ENCODE measurements around the gene ATP5MC3. TPM values are rescaled to one million over a fixed set of nuclear protein-coding genes. Genes with fewer than 3 reads are reported as not detected.
A peak's percentile ranks its signal among the peaks of the same experiment; 100 is the strongest.

Gene ATP5MC3
- polyA plus RNA-seq, 1 donor: 329 TPM

DNA sequence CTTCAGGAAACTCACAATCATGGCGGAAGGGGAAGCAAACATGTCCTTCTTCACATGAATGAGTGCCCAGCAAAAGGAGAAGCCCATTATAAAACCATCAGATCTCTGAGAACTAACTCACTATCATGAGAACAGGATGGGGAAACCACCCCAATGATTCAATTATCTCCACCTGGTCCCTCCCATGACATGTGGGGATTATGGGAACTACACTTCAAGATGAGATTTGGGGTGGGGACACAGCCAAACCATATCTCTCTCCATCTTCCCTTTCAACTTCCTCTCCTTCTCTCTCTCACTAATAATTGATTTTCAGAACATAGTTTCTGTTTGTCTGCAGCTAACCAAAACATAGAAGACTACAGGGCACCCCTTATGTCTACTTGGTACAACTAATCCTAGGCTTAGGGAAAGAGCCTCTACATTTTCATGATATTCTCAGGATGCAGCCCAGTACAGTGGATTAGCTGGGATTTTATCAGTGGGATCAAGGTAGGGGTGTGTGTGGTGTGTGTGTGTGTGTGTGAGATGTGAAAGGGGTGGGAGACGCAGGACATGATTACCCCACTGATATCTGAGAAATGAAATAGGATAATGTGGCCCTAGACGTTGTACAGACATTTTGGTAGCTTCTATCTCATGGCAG is 10.7 kb downstream of the ATP5MC3 start:
- no peak for DNase-seq

DNA sequence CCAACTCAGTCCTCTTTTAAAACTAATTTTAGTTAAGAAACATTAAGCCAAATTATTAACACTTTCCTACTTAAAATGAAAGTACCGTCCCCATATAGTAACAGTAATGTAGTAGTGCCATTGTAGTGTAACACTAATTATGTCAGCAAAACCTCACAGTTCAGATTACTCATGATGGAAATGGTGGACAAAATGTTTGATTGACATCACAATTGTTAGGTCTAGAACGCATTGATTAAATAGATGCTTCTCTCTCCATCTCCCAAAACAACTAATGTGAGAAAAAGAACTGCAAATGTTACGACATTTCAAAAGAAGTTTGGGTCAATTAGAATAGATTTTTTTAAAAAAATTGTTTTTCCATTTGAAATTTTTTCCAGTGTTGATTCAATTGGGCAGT is 12.3 kb downstream of the ATP5MC3 start:
- DNase-seq: no peak

GRCh38 chr2:175168564-175168945 is 13.0 kb downstream of the ATP5MC3 start:
- no peak for DNase-seq

GRCh38 chr2:175167792-175168563 is 13.5 kb downstream of the ATP5MC3 start, which contains the start of gene ATF2:
Gene ATF2 (minus strand): TSS chr2:175168203. CDS start chr2:175136443, 31,760 bp downstream.
- DNase-seq: peak; percentile 99

- peak; percentile 51 for DNase-seq
These were observed 14.3 kb downstream of the ATP5MC3 start for GRCh38 chr2:175167076-175167791.

DNA sequence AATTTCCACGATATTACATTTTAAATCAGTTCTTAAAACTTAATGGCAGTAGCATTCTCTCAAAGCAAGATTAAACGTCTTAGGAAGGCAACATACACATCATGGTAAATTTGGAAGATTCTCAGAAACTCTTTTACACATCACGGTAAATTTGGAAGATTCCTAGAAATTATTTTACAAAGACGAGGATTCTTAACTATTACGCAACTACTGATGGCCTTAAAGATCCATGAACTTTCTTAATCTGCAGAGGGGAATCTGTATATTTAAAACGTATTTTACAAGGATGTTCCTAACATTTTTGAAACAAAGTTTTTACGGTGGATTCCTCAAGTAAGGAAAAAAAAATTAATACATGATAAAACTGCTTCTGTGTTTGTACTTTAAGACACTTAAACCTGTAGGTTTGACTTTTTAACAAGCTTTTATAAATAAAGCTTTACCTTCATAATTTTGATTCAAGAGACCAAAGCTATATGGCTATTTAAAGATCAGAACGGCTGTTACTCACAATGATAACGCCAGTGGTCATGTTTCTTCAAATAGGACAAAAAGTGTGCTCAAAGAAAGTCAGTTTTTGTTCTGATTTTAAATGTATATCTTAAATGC is 15.2 kb downstream of the ATP5MC3 start:
- no peak for DNase-seq

- no peak for DNase-seq
These were observed 17.3 kb downstream of the ATP5MC3 start for GRCh38 chr2:175164235-175164634.

GRCh38 chr2:175158894-175159293 is 22.6 kb downstream of the ATP5MC3 start:
- no peak for DNase-seq

DNA sequence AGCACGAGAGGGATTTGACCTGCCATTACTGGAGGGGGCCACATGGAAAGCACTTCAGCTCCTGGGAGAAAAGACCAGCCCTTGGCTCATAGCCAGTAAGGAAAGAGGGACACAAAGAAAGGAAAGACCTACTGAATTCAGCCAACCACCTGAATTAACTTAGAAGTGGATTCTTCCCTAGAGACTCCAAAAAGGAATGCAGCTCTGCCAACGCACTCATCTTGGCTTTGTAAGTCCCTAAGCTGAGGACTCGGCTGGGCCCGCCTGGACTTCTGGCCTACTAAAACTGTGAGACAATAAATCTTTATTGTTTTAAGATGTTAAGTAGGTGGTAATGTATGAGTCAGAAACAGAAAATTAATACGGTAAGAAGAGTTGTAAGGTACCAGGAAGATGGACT is 25.0 kb downstream of the ATP5MC3 start:
- DNase-seq: no peak

GRCh38 chr2:175154661-175155082 is 26.8 kb downstream of the ATP5MC3 start:
- DNase-seq: no peak

DNA sequence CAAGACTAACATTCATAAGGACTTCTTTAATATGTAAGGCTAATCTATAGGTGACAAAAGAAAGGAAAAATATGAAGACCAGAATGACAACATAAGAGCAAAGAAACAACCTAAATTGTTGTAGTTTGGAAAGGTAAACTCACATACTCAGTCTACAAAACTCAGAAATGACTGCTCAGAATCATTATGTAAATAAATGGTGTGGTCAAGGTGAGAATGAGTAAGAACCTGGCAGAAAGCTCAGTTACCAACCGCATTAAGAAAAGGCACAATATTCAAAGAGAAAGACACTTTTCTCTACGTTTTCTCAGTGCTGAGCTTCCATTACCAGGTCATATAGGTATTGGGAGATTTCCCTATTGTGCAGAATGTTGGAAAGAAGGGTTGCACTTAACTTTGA is 29.3 kb downstream of the ATP5MC3 start:
- DNase-seq: no peak

DNA sequence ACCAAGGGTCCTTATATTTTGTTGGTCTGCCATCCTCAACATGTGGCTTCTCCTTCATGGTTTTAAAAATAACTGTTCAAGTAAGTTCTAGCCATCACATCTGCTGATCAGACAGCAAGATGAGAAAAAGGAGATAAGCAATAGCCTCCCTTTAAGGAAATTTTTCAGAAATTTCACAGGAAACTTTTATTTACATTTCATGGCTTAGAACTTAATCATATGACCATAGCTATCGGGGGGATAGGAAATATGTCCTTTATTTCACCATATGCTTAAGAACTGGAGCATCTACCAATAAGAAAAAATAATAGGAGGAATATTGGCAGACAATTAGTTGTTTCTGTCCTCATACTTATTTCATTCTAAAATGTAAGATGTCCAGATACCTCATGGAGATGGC is 29.7 kb downstream of the ATP5MC3 start:
- DNase-seq: no peak

DNA sequence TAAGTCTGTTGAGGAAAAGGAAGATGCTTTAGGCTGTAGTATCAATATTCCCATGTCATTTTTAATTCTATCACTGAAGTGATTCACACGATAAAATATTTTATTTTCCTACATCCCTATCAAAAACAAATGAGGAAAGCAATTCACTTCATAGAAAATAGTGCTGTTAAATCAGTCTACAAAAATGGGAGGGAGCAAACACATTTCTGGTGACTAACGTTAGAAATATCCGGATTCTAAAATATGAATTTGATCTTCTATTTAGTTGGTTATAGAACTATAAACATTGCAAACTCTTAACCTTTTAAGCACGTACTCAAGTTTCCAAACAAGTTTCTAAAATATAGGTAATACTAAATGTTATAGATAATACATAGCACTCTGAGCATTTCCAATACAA is 34.3 kb downstream of the ATP5MC3 start:
- DNase-seq: no peak

- DNase-seq: no peak
These were observed 37.8 kb downstream of the ATP5MC3 start for GRCh38 chr2:175143678-175144077.

DNA sequence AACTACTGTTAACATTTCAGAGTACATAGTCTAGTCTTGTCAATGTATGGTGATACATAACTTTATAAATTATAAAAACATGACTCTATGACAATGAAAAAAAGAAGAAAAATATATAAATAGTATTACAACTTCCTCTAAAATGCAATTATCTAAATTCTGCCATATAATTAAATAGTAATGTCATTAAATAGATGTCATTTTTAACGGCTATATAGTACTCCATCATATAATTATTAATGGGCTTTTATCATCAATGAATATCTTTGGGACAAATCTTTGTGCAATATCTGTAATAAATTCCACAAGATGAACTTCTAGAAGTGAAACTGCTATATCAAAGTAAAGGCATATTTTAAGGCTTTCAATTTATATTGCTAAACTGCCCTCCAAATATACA is 38.3 kb downstream of the ATP5MC3 start:
- DNase-seq: no peak

GRCh38 chr2:175140332-175140731 is 41.2 kb downstream of the ATP5MC3 start:
- DNase-seq: no peak

DNA sequence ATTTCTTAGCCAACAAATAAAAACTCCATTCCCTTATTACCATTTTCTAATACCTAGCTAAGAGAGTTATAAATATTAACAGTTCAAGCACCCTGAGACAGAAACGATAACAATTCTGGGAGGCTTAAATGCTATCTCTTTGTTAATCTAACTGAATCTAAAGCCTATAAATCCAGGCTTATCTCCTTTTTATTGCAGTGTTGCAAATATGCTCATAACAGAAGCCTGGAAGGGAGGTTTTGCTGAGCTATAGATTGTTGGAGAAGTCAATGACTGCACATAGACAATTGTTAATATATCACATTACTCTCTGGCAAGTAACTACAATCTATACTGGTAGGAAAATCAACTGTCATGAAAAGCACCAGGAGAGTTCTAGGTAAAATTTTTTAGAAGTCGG is 43.7 kb downstream of the ATP5MC3 start:
- DNase-seq: no peak

- no peak for DNase-seq
These were observed 44.9 kb downstream of the ATP5MC3 start for GRCh38 chr2:175136334-175137215.

GRCh38 chr2:175135862-175136261 is 45.6 kb downstream of the ATP5MC3 start:
- DNase-seq: no peak

DNA sequence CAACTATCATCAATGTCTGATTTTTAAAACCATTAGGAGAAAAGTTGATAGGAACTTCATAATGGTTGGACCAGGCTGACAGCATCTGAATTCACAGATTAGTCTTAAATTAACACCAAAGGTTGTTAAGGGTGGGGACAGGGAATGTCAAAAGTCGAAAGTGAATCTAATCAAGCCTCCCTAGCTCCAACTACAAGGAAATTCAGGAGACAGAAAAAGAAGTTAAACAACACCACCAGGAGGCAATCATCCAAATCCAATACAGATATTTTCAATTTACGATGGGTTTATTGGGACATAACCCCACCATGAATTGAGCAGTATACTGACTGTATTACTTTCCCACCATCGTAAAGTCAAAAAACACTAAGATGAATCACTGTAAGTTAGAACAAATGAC is 46.3 kb downstream of the ATP5MC3 start:
- DNase-seq: no peak

DNA sequence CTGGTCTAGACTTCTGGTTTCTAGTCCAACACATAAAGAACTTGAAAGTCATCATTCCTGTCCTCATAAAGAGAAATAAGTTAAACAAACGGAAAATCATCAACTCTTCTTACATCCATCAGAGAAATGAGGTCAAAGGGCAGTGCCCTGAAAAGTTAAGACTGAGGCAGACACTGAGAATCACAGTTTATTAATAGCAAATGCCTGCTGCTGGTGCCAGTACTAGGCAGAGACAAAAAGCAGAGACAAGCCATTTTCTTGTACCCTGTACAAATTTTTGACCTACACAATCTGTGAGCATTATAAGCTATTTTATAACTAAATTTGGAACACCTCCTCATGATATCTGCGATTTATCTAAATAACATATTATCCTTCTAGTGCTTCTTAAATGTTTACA is 50.3 kb downstream of the ATP5MC3 start:
- no peak for DNase-seq

DNA sequence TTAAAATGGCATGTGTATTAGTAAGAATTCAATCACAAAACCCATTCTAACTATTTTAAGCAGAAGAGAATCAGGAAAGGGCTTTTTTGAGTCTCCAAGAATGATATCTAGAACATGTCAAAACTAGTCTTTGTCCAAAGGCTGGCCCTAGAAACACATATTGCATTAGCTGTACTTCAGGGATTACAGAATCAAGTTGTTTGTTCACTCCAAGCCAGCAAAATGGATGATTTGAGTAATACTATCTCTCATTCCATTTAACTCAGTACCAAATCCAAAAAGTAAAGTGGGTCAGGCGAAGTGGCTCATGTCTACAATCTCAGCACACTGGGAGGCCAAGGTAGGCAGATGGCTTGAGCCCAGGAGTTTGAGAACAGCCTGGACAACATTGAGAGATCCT is 54.8 kb downstream of the ATP5MC3 start:
- DNase-seq: no peak

All from left kidney (tissue), 2 donors.